ENCODE measurements around the gene EIF2B1.
"Not testable (repeated sequence)": the region's sequence is repeated elsewhere in the genome, so short reads cannot be mapped to it uniquely, and the experiment has no call there.

The EIF2B1 gene

GRCh38 chr12:123617580-123617979 lies 15.9 kb downstream of the EIF2B1 start:
- DNase-seq (ENCODE audit: low read depth in 2 of 2) = no peak

DNA sequence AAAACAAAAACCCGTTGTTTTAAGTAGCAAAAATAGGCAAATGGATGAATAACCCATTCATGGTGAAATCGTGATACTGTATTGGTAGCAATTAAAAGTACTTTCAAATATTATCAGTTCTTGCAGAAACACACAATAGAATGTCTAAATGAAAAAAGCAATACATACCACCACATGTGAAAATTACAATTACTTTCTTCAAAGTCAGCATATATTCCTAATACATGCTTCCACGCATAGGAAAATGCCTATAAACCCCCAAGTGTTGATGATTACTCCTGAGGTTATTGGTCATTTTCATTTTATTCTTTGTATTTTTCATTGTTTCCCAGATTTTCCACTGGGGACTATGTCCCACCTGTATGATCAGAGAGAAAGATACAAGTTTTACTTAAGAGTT lies 16.3 kb downstream of the EIF2B1 start:
- no peak for DNase-seq (ENCODE audit: low read depth in 2 of 2)

GRCh38 chr12:123614531-123614930 lies 19.0 kb downstream of the EIF2B1 start:
- DNase-seq (ENCODE audit: low read depth in 2 of 2) = no peak

DNA sequence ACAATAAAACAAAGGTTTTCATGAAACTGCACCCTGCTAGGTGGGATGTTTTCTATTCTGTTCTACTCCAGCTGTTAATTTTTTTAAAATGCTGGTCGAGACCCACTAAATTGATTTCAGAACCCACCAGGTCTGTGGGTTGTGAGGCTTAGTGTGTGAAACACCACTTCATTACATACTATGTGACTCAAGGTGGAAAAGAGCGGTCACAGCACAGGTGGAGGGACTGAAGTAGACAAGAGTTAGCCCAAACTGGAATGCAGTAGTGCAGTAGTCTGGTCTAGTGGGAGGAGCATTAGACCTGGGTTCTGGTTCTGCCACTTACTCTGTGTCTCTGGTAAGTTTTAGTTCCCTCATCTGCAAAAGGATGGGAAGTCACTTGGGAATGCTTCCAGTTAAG lies 19.4 kb downstream of the EIF2B1 start:
- DNase-seq (ENCODE audit: low read depth in 2 of 2) = no peak

DNA sequence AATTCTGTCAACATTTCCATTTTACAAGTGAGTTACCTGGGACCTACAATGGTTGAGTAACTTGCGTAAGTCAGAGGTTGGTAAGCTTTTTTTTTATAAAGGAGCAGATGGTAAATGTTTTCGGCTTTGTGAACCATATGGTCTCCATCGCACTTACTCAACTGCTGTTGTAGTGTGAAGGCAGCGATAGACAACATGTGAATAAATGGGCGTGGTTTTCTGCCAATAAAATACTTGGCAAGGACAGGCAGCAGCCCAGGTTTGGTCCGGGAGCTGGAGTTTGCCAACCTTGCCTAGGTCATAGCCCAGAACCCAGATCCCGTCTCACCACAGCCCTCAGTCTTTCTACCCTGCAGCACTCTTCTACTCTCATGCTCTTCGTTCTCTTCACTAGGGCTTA lies 25.3 kb downstream of the EIF2B1 start:
- no peak for DNase-seq (ENCODE audit: low read depth in 2 of 2)

DNA sequence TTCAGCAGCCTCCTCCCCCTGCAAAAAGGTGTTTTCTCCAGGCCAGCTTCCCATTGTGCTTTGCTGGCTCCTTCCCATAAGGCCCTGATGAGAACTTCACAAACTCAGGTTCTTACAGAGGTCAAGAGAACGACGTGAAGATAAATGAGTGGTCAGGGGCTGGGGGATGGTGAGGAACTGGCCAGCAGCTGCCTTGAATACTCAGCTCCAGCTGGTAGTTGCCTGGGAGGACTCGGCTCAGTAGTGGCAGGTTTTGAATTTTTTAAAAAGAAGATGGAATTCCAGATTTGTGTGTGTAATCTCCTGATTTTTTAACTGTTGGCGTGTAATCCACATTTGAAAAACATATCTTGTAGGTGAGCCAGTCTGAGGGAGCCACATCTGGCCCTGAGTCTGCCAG lies 25.7 kb downstream of the EIF2B1 start:
- no peak for DNase-seq (ENCODE audit: low read depth in 2 of 2)

- DNase-seq (ENCODE audit: low read depth in 2 of 2) = not testable (repeated sequence)
Measured at GRCh38 chr12:123603495-123603894, 30.0 kb downstream of the EIF2B1 start.

DNA sequence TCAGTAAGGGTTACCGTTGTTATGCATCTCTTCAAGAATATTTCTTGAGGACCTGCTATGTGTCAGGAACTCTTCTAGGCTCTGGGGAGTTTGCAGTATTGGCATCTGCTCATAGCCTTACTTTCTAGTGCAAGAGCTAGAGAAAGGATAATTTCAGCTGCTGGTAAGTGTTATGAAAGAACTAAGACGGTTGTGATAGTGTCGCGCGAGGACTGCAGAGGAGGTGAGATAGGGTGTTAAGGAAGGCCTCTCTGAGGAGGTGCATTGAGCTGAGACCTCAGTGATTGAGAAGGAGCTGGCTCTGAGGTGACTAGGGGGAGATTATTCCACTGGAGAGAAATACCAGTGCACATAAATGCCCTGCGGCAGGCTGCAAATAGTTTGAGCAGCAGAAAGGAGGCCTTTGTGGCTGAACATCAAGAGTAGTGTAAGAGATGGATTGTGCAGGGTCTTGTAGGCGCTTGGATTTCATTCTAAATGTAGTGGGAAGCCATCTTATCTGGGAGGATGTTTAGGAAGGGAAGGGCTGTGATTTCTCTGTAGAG lies 30.8 kb downstream of the EIF2B1 start:
- no peak for DNase-seq (ENCODE audit: low read depth in 2 of 2)

GRCh38 chr12:123601602-123602489 lies 31.6 kb downstream of the EIF2B1 start, which contains the start of gene DDX55:
Gene DDX55, plus strand, starts transcription at chr12:123602099. Its CDS starts 50 bp downstream, at chr12:123602149.
- peak; percentile 76 to 79 for DNase-seq (ENCODE audit: low read depth in 2 of 2)

- DNase-seq (ENCODE audit: low read depth in 2 of 2) = no peak
Measured at GRCh38 chr12:123599721-123600120, 33.8 kb downstream of the EIF2B1 start.

DNA sequence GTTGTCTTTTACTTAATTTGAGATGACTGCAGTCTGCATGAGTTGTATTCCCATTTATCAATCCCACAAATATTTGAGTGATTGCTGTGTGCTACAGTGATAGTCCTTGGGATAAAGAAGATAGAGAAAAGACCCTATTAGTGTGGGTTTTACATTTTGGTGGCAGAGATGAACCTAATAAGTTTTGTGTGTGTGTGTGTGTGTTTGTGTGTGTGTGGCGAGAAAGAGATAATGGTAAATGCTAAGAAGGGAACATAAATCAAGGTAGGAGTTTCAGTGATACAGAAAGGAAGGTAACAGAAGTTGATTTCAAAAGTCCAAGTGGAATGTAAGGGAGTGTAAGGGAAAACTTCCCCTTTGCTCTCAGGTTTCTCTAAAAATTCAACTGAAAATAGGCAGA lies 34.2 kb downstream of the EIF2B1 start:
- no peak for DNase-seq (ENCODE audit: low read depth in 2 of 2)

DNA sequence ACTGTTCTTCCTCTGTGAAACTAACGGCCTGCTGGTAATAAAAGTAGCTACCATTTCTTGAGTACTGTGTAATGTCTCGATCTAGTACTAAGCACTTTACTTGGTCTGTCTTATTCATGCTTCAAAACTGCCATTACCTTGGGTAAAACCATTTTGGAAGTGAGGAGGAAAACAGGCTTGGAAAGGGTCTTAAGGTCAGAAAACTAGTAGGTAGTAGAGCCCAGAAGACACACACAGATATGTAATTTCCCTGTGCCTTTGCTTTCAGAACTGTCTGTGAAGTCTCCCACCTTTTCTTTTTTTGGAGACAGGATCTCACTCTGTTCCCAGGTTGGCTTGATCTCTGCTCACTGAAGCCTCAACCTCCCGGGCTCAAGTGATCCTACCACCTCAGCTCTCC lies 35.0 kb downstream of the EIF2B1 start:
- DNase-seq (ENCODE audit: low read depth in 2 of 2) = no peak

DNA sequence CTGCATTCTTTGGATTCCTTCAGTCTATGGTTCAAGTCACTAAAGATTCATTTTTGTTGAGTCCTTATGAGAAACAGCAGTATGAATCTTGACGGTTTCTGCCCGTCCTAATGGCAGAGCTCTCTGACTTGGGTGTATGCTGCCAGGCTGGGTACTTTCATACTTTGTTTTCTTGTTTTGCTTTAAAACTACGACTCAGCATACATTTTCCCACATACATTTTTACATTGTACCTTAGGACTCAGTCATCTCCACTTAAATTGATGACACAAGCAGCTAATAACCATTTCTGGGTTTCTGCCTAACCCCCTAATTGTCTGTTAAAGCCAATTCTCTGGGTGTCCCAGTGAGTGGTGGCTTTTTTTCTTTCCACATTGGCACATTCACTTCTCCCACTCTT lies 36.4 kb downstream of the EIF2B1 start:
- no peak for DNase-seq (ENCODE audit: low read depth in 2 of 2)

DNA sequence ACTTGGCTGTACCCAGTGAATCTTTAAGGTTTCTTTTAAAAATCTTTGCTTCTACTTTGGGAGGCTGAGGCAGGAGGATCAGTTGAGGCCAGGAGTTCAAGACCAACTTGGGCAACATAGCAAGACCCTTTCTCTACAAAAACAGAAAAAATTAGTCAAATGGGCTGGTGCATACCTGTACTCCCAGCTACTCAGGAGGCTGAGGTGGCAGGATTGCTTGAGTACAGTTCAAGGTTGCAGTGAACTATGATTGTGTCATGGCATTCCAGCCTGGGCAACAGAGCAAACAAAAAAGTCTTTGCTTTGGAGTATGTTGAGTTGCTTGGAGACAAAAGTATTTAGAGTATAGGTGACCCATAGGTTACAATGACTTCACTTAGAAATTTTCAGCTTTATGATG lies 37.8 kb downstream of the EIF2B1 start:
- no peak for DNase-seq (ENCODE audit: low read depth in 2 of 2)

DNA sequence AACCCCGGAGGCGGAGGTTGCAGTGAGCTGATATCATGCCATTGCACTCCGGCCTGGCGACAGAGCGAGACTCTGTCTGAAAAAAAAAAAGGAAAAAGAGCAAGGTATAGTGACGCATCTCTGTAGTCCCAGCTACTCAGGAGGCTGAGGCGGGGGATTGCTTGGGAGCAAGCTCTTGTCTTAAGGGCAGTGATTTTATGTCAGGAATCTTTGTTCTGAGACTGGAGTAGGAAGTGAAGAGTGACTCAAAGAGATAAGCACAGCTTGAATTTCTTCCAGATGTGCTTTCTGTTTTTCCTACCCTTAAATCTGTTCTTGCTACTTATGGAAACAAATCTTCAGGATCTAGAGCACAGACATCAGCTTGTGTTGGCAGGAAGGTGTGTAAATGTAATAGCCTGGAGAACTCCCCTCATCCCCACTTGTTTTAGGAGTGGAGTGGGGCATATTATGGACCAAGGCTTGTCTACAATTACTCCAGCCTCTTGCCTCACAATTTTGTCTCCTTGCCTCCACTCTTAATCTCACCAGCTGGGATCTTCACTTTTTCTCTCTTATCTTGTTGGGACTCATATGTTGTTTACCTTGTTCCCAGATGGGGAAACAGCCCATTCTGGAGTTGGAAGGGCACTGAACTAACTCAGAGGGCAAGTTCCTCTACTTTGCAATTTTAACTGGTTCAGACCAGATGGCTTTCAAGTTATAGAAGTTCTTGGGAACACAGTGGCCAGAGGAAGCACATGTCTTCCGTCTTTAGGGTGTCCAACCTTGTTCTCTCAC lies 41.6 kb downstream of the EIF2B1 start:
- DNase-seq (ENCODE audit: low read depth in 2 of 2) = no peak

GRCh38 chr12:123580772-123581171 lies 52.7 kb downstream of the EIF2B1 start:
- no peak for DNase-seq (ENCODE audit: low read depth in 2 of 2)

GRCh38 chr12:123578829-123579228 lies 54.7 kb downstream of the EIF2B1 start:
- DNase-seq (ENCODE audit: low read depth in 2 of 2) = not testable (repeated sequence)

- DNase-seq (ENCODE audit: low read depth in 2 of 2) = no peak
Measured at GRCh38 chr12:123578243-123578642, 55.2 kb downstream of the EIF2B1 start.

- no peak for DNase-seq (ENCODE audit: low read depth in 2 of 2)
Measured at GRCh38 chr12:123576611-123577010, 56.9 kb downstream of the EIF2B1 start.

- DNase-seq (ENCODE audit: low read depth in 2 of 2) = no peak
Measured at GRCh38 chr12:123573870-123574269, 59.6 kb downstream of the EIF2B1 start.

DNA sequence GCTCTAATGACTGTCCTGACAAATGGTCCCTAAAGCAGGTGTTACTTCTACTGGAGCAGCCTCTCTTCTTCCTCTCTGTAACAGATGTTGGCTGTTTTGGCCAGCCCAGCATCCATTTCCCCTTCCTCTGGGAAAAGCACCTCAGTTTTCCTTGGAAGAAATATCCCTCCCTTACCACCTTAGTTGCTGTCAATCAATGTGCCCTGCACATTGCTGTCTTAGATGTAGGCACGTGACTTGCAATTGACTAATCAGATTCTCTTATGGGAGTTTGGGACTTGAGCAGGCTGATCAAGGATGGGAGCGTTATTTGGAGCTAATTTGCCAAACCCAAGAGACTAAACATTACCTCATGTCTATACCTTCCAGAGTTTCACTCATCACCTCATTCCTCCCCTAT lies 61.1 kb downstream of the EIF2B1 start:
- DNase-seq (ENCODE audit: low read depth in 2 of 2) = no peak

GRCh38 chr12:123571343-123571813 lies 62.1 kb downstream of the EIF2B1 start:
- DNase-seq (ENCODE audit: low read depth in 2 of 2) = no peak

All from stimulated activated CD4-positive, alpha-beta T cell treated with anti-CD3 and anti-CD28 coated beads, Interleukin-1b, Interleukin-23, amount 100 ng/mL, for 4 hours (primary cell).